Activated effector memory CD4-positive, alpha-beta T cell treated with Interleukin-2 at 50 U/mL for 16 hours (primary cell): ENCODE results near the gene PCP2.

ENCODE experiments used
- DNase-seq: peaks from one replicate; pipeline ENCODE4 v3.0.0-alpha.2; 2020

Gene PCP2

DNA sequence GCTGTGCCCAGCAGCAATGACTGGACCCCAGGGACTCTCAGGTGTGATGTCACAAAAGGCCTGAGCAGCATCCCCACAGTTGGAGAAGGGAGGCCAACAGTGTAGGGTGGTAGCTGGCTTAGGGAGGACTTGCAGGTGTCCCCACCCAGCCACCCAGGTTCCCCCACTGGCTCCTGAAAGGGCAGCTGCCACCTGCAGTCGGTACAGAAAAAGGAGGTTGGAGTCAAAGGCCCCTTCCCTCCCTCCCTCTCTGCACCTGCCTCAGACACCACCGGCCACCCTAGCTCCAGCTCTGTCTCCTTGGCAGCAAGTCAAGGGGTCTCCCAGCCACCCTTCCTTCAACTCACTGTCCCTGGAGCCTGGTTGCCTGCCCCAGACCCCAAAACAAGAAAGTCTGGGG lies at the start of gene PCP2:
Gene PCP2, minus strand, starts transcription at position 22 of the 400 bp plus-strand sequence. CDS start 262 bp downstream, outside the sequence.
- DNase-seq, result no peak

DNA sequence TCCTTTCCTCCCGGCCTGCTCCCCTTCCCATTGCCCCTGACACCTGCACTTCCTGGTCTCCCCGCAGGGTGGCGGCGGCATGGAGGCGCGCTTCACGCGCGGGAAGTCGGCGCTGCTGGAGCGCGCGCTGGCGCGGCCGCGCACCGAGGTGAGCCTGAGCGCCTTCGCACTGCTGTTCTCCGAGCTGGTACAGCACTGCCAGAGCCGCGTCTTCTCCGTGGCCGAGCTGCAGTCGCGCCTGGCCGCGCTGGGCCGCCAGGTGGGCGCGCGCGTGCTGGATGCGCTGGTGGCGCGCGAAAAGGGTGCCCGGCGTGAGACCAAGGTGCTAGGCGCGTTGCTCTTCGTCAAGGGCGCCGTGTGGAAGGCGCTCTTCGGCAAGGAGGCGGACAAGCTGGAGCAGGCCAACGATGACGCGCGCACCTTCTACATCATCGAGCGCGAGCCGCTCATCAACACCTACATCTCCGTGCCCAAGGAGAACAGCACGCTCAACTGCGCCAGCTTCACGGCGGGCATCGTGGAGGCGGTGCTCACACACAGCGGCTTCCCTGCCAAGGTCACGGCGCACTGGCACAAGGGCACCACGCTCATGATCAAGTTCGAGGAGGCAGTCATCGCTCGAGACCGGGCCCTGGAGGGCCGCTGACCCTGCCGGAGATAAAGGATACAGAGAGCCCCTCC lies 48.8 kb upstream of the PCP2 start:
- DNase-seq, result no peak

DNA sequence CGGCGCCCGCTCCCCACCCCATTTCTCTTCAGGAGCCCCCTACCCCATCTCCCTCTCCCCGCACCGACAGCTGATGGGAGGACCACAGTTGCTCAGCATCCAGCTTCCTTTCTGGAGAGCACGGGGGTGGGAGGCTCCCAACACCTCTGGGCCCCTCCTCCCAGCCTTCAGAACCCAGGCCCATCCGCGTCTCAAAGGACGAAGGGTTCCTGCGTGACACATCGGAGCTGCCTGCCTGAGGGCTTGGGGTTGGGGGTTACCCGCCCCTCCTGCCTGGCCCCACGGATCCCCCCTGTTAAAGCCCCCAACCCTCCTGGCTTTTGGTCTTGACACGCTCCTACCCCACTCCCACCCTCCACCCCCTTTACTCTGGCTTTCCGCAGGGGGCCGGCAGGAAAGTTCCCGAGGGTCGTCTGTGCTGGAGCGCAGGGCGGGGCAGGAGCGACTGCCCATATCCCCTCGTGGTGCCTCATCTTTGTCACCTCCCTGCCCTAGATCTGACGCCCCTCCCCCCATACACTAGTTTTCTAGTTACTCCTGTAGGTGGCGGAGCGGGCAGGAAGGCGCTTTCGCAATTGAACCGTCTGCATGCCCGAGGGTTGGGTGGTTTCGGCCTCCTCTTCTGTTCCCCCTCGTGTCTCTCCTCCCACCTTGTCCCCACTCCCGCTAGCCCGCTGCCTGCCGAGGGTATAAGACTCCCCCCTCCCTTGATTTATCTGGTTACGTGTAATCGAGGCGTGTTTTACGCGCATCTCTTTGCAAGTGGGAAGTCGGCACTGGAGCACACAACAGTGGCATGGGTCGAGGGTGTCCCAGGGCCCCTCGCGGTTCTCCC lies 48.0 kb upstream of the PCP2 start:
- peak; percentile 68 for DNase-seq

DNA sequence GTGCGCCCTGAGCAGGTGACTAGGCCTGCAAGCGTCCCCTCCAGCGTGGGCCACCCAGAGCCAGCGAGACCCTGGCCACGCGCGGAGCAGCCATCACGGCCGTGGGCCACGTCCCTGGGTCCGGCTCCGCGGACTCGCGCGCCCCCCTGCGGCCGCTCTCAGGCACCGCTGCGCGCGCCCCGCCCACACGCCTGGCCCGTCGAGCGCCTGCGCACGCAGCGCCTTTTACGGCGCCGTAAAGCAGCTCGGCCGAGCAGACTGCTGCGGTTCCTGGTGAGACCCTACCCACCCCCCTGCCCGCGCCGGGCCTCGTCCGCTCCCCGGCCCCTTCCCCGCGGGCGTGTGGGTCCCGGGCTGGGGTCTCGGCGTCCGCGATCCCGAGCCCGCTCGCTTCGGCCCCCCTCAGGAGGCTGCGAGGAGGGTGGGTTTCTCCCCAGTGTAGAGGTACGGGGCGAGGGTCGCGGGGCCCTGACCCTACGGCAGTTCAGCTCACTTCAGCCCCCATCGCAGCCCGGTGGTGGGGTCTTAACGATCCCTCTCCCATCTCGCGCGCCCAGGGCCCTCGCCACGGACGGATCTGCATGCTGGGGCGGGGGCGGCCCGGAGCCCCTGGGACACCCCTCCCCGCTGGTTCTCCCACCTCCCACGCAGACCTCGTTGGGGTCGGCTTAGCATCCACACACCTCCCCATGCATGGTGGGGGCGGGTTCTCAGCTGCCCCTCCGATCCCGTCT lies 47.3 kb upstream of the PCP2 start, which contains the start of gene TRAPPC5:
Gene TRAPPC5, plus strand, starts transcription at position 228 of the 734 bp plus-strand sequence. CDS start 1,421 bp downstream, outside the sequence.
- peak; percentile 83 for DNase-seq

DNA sequence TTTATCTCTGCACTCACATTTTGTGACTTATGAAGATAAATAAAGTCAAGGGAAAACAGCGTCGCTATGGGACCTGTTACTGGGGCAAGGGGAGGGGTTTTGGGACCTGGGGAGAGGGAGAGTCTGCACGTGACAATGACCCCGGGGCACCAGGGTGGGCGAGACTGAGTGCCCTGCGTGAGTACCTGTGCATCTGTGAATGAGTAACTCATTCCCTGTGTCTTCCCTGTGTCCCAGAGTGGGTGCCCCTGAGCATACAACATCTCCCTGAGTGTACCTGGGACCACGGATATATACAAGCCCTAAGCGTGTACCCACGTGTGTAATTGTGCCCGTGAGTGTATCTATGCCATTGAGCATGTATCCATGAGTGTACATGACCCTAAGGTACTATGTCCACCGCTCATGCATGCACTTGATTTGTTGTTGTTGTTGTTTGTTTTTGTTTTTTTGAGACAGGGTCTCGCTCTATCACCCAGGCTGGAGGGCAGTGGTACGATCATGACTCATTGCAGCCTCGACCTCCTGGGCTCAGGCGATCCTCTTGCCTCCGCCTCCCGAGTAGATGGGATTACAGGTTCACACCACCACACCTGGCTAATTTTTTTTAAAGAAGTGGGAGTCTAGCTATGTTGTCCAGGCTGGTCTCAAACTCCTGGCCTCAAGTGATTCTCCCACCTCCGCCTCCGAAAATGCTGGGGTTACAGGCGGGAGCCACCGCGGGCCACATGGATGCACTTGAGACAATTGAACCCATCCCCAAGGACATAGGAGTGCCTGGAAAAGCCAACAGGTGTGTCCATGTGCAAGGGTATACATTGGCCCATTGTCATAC lies 46.5 kb upstream of the PCP2 start:
- DNase-seq, result no peak

DNA sequence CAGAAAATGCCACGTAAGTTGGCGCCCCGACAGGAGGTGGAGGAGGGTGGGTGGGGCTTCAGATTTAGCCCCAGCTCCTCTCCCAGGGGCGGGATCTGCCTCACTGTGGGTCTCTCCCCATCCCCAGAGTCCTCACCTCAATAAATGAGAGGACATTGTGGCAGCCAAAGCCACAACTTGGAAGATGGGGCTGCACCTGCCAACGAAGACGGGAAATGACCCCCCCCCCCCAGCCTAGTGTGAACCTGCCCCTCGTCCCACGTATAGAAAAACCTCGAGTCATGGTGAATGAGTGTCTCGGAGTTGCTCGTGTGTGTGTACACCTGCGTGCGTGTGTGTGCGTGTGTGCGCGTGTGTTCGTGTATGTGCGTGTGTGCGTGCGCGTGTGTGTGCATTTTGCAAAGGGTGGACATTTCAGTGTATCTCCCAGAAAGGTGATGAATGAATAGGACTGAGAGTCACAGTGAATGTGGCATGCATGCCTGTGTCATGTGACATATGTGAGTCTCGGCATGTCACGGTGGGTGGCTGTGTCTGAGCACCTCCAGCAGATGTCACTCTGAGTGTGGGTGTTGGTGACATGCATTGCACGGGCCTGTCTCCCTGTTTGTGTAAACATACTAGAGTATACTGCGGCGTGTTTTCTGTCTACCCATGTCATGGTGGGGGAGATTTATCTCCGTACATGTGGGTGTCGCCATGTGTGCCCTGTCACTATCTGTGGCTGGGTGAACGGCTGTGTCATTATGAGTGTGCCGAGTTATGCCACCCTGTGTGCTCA lies 45.6 kb upstream of the PCP2 start:
- peak; percentile 54 for DNase-seq

DNA sequence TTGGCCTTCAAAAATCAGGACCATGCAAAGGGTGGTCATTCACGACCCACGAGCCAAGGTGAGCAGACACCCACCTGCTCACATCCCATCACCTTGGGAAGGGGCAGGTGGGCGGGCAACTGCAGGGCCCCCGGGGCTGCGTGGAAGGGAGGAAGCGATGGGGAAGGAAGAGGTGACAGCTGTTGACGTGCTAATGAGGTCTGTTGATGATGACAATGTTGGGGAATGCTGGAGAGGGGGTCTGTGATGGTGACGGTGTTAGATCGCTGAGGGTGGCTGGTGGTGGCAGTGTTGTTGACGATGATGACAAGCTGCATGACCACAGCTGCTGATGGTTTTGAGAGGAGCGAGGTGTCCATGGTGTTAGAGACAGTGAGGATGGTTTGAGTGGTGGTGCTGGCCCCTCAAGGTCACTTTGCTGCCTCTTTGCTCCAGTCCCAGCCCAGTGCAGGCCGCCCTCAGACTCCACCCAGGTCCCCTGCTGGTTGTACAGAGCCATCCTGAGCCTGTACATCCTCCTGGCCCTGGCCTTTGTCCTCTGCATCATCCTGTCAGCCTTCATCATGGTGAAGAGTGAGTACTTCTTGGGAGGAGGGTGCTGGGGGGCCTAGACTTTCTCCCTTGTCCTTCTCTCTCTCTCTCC lies 44.3 kb upstream of the PCP2 start:
- no peak for DNase-seq

DNA sequence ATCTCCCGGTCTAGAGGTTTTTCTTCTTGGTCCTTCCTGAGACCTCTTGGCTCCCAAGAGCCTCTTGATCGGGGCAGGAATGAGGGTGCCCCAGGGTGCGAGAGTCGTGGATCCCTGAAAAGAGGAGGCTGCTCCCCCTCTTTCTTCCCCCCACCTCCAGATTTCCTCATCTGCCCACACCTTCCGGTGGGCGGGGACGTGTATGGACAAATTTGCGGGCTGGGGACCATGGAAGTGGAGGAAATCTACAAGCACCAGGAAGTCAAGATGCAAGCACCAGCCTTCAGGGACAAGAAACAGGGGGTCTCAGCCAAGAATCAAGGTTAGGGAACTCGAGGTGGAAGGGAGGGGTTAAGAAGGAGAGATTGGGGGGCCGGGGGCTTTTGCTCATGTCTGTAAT lies 43.3 kb upstream of the PCP2 start, which contains the start of gene MCEMP1:
Gene MCEMP1, plus strand, starts transcription at position 237 of the 400 bp plus-strand sequence. Its CDS starts 31 bp downstream, at position 268.
- DNase-seq, result no peak

DNA sequence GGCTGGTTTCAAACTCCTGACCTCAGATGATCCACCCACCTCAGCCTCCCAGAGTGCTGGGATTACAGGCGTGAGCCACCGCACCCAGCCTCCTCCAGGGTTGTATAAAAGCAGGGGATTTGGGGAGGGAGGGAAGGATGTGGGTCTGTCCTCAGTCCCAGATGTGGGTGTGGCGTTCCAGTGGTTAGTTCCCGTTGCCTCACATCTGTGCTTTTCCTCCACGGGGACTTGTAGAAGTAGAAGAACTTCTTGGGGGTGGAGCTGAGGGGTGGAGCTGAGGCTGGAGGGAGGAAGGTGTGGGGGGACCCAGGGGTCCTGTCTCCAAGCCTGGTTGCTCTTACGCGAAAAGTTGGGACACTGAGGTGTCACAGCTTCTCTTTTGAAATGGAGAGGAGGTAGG lies 42.9 kb upstream of the PCP2 start:
- DNase-seq, result no peak

DNA sequence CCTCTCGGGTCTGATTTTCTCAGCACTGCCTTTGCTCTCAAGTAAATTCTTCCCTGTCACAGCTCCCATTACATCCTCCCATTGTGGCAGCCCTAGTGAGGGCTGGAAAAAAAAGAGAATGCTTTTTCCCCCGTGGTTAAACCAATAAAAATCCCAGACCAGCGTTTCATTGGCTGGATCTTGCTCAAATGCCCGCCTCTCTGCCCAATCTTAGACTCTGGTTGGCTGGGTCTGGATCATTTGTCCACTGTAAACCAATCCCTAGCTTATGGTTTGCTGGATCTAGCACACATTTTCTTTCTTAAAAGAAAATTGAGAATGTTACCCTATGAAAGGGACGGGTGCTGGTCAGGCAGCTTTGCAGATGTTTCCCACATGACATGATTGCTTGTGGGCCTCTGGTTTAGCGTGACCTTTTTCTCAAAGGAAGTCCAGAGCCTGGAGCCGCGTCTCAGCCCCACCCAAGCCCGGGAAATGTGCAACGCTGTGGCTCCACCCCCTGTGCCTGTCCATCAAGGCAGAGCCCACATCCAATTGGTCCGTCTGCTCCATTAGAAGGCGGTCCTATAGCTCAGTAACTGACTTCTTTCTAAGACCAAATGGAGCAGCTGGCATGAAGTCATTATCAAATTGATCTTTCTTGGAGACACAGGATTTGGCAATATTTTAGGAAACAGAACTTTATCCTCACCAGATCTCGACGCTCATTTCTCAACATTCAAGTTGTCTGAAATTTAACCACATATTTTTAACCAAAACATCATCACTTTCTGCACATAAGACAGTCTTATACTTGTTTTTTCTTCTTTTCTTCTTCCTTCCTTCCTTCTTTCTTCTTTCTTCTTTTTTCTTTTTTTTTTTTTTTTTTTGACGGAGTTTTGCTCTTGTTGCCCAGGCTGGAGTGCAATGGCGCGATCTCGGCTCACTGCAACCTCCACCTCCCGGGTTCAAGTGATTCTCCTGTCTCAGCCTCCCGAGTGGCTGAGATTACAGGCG lies 40.8 kb upstream of the PCP2 start:
- DNase-seq, result no peak

DNA sequence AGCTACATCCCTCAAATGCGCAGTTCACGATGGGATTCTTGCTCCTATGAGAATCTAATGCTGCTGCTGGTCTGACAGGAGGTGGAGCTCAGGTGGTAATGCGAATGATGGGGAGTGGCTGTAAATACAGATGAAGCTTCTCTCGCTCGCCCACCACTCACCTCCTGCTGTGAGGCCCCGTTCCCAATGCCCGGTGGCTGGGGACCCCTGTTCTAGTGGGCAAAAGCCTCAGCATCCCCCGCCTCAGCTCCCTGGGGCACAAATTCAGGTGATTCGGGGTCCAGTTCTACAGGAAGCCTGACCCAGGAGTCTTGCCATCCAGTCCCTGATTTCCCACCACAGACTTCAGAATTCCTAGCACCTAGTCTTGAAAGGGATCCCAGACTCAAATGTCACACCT lies 39.0 kb upstream of the PCP2 start:
- DNase-seq, result no peak

DNA sequence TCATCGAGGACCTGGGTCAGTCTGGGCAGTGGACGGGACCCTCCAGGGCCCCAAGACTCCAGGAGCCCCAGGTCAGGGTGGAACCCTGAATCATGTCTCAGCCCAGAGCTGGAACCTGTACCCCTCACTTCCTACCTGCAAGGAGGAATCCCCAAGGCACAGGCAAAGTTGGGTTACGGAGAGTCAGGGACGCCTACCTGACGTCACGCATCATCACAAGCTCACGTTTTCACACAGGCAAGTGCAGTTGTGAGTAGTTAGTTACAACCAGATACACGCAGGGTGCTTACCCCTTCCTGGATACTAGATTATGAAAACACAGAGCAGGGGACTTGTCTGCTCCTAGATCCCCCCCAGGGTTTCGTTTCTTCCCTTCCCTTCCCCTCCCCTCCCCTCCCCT lies 37.3 kb upstream of the PCP2 start:
- no peak for DNase-seq

DNA sequence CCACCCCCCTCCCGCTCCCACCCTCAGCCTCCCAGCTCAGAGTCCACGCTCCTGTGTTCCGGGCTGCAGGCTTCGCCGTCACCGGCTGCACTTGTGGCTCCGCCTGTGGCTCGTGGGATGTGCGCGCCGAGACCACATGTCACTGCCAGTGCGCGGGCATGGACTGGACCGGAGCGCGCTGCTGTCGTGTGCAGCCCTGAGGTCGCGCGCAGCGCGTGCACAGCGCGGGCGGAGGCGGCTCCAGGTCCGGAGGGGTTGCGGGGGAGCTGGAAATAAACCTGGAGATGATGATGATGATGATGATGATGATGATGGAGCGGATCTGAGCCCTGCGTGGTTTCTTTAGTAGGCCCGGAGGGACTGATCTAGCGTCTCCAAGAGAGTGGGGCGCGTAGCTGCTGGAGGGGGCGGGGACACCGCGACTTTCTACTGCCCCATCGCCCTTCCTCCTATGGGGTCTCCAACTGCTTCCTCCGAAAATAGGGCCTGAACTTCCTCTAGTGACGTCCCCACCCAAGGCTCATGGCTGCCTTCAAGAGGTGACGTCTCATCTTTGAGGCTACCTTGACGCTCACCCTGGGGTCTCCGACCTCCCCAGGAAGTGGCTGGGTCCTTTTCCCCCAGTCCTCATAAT lies 36.7 kb upstream of the PCP2 start:
- no peak for DNase-seq

DNA sequence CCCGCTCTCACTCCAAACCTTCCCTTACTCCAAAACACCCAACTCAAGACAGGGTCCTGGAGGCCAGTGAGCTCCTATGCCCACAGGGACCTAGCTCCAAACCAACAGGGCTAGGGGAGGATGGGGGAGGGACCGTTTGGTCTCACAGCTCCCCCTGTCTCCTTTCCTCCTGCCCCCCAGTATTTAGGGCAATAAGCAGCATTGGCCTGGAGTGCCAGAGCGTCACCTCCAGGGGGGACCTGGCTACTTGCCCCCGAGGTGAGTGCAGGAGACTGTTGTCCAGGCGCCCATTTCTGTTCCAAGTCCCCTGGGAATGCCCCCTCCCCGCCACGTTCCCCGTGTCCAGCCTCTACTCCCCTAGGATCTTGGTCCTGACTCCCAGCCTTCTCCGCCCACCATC lies 36.1 kb upstream of the PCP2 start:
- no peak for DNase-seq

DNA sequence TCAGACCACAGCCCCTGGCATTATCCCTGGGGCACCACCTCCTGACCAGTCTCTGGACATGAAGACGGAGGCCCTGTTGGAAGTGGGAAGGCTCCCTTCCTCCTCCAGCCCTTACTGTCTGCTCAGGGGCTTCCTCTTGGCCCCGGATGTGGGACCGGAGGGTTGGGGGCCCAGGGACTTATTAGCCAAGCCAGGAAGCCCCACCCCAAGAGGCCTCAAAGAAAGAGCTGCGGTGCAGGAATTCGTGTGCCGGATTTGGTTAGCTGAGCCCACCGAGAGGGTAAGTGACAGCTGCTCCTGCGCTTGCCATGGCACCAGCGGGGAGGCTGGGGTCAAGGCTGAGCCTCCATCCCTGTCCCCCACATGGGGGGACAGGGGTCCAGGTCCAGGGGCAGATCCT lies 35.3 kb upstream of the PCP2 start, which contains the start of gene RETN:
Gene RETN, plus strand, starts transcription at position 208 of the 400 bp plus-strand sequence. CDS start 278 bp downstream, outside the sequence.
- DNase-seq, result no peak

DNA sequence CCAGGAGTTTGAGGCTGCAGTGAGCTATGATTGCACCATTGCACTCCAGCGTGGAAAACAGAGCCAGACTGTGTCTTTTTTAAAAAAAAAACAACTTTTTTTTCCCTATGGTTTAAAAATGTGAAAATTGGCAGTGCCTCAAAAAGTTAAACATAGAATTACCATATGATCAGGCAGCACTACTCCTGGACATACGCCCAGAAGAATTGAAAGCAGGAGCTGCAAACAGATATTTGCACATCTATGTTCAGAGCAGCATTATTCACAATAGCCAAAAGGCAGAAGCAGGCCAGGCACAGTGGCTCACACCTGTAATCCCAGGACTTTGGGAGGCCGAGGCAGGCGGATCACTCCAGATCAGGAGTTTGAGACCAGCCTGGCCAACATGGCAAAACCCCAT lies 31.6 kb upstream of the PCP2 start:
- DNase-seq, result no peak

DNA sequence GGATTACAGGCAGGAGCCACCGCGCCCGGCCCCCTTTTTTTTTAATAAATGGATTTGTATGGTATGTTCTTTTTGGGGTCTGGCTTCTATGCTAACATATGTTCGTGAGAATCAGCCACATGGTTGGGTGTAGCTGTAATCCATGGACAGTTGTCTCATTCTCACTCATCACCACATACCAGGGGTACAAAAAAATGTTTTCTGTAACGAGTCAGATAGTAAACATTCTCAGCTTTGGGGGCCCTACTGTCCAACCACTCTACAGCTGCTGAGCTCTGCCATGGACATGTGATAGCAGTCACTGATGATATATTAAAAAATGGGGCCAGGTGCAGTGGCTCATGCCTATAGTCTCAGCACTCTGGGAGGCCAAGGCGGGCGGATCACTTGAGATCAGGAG lies 30.2 kb upstream of the PCP2 start:
- DNase-seq, result no peak

DNA sequence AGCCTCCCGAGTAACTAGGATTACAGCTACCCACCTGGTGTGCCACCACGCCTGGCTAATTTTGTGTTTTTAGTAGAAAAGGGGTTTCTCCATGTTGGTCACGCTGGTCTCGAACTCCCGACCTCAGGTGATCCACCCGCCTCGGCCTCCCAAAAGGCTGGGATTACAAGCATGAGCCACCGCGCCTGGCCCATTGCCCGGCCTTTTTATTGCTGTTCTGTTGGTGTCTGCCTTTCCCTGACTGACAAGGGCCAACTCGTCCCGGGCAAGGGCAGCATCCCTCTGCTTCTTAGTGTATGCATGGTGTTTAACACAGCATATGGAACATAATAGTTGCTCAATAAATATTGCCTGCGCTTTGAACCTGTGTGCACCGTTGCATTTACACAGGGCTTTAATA lies 29.1 kb upstream of the PCP2 start:
- DNase-seq, result no peak
